ENCODE results near the gene MARCHF11.

MARCHF11 gene

GRCh38 chr5:16128944-16129343 is 50.6 kb downstream of the MARCHF11 start:
- no peak for DNase-seq

DNA sequence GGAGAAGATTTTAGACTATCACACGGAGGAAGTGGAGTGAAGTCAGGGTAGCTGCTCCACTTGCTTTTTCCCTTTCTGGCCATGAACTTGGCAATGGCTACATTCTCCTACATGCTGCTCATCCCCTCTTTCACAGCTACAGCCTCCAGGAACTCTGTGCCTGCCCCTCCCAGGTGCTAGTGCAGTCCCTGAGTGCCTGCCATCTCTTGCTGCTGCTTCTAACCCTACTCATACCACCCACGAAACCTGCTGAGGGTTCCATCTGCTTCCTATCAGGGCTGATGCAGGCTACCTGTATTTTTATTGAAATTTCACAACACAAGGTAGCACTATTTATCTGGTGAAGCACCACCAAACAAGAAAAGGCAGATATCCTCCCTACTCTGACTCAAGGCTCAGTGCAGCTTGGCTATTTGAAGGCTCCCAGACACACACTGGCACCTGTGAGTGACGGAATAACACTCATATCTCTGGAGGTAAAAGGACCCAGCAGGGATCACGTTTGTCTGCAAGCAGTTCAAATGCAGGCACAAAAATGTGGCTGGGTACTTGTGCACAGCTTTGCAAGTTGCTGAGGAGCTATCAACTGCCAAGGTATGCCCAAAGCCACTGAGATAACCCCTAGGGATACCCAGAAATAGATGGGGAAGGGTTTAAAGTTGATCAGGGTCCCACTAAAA is 51.6 kb downstream of the MARCHF11 start:
- no peak for DNase-seq

- no peak for DNase-seq
Observed at GRCh38 chr5:16120579-16120978, 59.0 kb downstream of the MARCHF11 start.

- no peak for DNase-seq
Observed at GRCh38 chr5:16119790-16120189, 59.8 kb downstream of the MARCHF11 start.

GRCh38 chr5:16115140-16115539 is 64.5 kb downstream of the MARCHF11 start:
- DNase-seq = no peak

DNA sequence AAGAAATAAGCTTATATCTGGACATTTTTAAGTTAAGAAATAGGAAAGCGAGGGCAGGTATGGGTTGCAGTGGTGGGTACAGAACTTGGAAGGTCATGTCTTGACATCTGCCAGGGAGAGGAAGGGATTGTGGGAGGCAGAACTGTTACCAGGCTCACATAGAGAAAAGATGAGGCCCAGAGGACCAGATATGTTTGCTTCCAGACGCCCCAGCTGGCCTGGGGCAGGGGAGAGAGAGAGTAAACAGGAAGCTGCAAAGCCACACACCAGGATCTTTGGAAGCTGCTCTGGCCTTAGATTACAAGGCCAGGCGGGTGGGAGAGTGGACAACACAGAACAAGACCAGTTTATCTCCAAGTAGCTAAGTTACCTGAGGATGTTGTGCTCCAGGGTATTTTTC is 71.2 kb downstream of the MARCHF11 start:
- DNase-seq = no peak

GRCh38 chr5:16104961-16105360 is 74.6 kb downstream of the MARCHF11 start:
- no peak for DNase-seq

- no peak for DNase-seq
Observed at GRCh38 chr5:16095612-16096011, 84.0 kb downstream of the MARCHF11 start.

DNA sequence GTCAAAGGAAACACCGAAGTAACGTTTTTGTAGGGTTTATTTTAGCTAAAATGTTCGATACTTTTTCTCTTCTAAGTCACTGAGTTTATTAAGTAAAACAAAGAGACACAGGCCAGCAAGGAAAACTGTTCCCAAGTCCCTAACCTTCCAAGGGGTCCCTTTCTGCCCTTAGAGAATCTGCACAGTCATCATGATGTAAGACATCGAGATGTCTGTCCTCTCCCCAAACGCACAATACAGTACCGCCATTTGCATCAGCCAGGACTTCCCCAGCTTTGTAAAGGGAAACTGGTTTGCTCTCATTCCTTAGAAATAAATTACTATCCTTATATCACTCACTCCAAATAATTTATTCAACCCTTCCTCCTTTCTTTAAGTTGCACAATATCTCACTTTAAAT is 89.3 kb downstream of the MARCHF11 start:
- no peak for DNase-seq

- no peak for DNase-seq
Observed at GRCh38 chr5:16082982-16083381, 96.6 kb downstream of the MARCHF11 start.

DNA sequence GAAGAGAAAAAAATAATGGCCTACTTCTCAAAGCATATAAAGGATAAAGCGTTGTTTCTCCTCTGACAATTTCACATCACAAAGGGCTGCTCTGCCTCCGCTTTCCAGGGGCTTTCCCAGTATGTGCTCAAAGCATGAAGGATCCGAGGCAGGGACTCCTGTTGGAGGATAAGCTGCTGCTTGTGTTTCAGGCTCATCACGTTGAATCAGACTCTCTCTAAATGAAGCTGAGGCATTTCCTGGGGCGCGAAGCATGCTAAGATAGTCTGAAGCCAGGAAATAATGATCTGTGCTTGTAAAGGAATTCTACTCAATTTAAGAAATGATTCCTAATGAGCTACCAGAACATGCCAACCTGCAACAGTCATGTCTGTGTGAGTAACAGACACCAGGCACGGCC is 97.5 kb downstream of the MARCHF11 start:
- DNase-seq = no peak

DNA sequence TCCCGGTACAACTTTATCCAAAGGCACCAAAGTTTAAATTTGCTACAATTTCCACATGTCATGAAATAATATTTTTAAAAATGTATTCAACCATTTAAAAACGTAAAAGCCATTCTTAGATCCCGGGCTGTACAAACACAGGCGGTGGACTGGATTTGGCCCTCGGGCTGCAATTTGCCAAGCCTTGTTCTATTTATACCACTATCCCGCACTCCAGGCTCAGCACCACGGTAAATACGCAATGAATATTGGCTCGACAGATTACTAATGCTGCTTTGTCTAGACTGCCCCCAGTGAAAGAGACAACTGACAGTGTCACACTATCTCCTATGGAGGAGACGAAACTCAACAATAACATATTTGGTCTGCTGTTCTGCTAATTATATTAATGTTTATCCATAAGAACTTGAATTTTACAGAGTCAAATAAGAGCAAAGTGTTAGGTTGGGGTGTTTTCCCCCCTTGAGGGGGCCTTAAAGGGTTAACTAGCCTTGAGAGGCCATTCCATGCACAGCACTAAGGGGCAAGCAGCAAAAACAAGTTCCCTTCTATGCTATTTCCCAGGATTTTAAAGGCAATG is 98.1 kb downstream of the MARCHF11 start:
- no peak for DNase-seq

DNA sequence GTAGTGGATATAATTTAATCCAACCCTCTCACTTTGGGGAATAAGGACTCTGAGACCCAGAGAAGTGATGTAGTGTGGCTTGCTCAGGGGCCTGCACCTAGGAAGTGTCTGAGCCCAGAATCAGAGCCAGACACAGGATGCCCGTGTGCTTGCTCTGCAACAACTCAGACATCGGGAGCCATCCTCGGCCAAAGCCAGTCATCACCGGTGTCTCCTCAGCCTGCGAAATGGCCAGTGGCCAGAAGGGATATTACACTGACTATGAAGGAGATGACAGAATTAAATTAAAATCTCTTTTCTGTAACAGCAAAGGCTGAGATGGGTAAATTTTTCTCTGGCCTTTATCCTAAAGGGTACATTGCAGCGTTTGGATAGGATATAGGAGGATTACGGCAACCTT is 102.9 kb downstream of the MARCHF11 start:
- DNase-seq = no peak

- DNase-seq = no peak
Observed at GRCh38 chr5:16074358-16074757, 105.2 kb downstream of the MARCHF11 start.

- no peak for DNase-seq
Observed at GRCh38 chr5:16072616-16073015, 107.0 kb downstream of the MARCHF11 start.

- DNase-seq = no peak
Observed at GRCh38 chr5:16067415-16067814, 112.2 kb downstream of the MARCHF11 start.

GRCh38 chr5:16066810-16067209 is 112.8 kb downstream of the MARCHF11 start:
- DNase-seq = no peak

- DNase-seq = no peak
Observed at GRCh38 chr5:16066320-16066719, 113.3 kb downstream of the MARCHF11 start.

DNA sequence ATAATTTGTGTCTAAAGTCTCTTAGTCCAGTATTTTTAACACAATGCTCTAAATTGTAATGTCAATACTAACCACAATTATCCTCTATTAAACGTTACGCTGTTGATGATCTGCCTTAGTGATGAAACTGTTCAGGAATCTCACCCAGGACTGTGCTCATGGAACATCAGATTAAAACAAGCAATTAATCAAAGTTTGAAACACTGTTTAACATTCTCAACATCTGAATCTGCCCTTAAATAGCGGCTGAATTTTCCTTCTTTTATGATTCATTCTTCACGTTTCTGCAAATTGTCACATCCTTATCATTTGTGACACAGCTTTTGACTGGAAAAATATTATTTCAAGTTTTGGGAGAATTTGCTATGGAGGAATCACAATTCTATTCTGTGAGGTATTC is 113.8 kb downstream of the MARCHF11 start:
- no peak for DNase-seq

DNA sequence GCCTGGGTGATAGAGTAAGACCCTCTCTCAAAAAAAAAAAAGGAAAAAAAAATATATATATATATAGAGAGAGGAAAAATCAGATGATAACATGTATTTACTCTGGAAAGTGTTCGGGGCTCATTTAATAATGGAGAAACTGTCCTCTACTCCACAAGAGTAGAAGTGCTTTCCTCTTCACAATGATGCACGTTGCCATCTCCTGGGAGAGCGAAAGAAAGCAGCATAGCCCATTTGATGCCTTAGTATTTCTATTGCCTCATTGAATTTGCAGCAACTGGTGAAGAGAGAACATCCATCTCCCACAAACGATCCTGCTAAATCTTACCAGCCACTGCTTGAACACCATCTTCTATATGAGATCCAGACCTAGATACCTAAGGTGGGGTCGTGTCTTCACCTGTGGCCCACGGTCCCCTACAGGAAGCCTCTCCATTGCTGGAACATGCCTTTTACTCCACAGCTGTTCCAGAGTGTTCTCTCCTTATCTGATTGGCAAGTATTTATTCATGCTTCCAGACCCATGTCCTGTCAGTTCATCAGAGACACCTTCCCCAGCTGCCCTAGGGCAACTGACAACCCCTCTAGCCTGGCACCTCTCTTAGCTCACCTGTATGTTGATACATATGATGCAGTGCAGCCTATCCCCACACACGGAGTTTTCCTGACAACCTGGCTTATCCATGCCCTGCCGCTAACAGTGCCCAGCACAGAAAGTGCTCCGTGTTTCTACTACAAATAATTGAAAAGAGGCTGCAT is 115.3 kb downstream of the MARCHF11 start:
- DNase-seq = no peak

DNA sequence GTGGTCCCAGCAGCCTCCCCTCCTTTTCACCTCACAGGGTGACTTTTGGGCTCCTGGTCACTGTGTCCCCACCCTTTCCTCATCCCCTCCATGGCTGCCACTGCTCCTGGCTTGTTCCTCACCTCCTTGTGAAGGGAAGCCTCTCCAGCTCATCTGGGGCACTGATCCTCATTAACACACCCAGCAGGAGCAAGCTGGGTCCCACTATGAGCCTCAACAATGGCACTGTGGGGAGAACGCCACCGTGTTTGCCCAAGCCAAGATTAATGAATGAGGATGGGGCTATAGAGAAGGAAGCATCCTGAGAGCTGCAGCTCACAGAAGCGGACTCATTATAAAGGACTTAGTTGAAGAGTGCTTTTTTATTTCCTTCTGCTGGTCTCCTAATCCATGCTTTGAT is 118.4 kb downstream of the MARCHF11 start:
- DNase-seq = no peak

DNA sequence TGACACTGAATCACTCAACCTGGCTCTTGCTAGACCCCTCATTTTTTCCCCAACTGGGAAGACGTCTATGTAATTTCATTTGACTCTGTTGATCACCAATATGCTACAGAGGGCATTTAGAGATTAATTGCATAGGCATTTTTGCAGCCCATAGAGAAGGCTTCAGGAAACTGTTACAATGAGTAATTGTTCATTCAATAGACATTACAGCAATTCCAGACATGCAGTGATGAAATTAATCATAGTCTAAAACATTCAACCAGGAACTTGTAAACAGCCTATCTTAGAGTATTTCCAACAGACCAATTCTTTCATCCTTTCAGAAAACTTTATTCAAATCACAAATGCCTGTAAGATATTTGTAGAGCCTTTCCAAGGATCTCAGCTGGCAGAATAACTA is 122.3 kb downstream of the MARCHF11 start:
- no peak for DNase-seq

GRCh38 chr5:16051246-16051755 is 128.3 kb downstream of the MARCHF11 start:
- no peak for DNase-seq

DNA sequence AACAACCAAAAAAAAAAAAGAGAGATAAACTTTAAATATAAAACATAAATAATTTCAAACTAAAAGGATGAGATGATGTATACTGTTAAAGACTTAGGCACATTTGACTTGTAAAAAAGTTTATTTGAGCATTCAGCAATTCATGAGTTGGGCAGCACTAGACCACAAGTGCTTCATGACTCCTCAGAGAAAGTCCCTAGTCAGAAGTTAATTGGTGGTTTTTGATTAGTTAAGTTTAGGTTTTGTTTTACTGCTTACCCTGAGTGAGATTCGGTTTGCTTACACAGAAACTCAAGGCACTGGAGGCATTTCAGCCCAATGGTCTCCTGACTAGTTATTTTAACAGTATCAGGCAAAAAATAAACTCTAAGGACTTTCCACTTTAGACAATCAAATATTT is 129.2 kb downstream of the MARCHF11 start:
- DNase-seq = no peak

Data from activated T-cell treated with anti-CD3 and anti-CD28 coated beads, Interleukin-2, amount 50 U/mL, for 48 hours (primary cell).